GM12878 (cell line): ENCODE measurements around the gene MED6. TPM values are rescaled to one million over a fixed set of nuclear protein-coding genes. Genes with fewer than 3 reads are reported as not detected.
A peak's percentile ranks its signal among the peaks of the same experiment; 100 is the strongest.

Experiments used
- BMI1 ChIP-seq: fragments of 450-650 bp; IDR thresholded peaks from 2 replicates; pipeline ENCODE4 v1.6.1; 2016; ENCODE audit warnings: mild to moderate bottlenecking, moderate library complexity, borderline replicate concordance
- NBN ChIP-seq: fragments of 450-650 bp; IDR thresholded peaks from 2 replicates; pipeline ENCODE4 v1.6.1; 2016
- NR2F1 ChIP-seq: fragments of 450-650 bp; conservative IDR thresholded peaks from 2 replicates; pipeline ENCODE4 v1.6.1; 2017; ENCODE audit warnings: mild to moderate bottlenecking
- POLR2A ChIP-seq: IDR thresholded peaks from 2 replicates; pipeline ENCODE4 v1.6.1; 2011; ENCODE audit warnings: low read depth, mild to moderate bottlenecking, low read length
- RB1 ChIP-seq: fragments of 450-650 bp; formaldehyde crosslinking; IDR thresholded peaks from 2 replicates; pipeline ENCODE4 v1.6.1; 2017; ENCODE audit warnings: mild to moderate bottlenecking, borderline replicate concordance
- SP1 ChIP-seq: IDR thresholded peaks from one replicate; pipeline ENCODE4 v1.6.1; 2011; ENCODE audit warnings: low read depth, low read length
- SPI1 ChIP-seq: IDR thresholded peaks from 2 replicates; pipeline ENCODE4 v1.6.1; 2011; ENCODE audit warnings: low read depth, mild to moderate bottlenecking, low read length, moderate library complexity, borderline replicate concordance; ENCODE audit not compliant: insufficient read depth
- STAT1 ChIP-seq: fragments of 450-650 bp; conservative IDR thresholded peaks from 2 replicates; pipeline ENCODE4 v1.6.1; 2014; ENCODE audit warnings: antibody characterized with exemption, mild to moderate bottlenecking
- TCF12 ChIP-seq: IDR thresholded peaks from 2 replicates; pipeline ENCODE4 v1.6.1; 2011; ENCODE audit warnings: low read depth, mild to moderate bottlenecking, low read length
- ZSCAN29 ChIP-seq: fragments of 450-650 bp; IDR thresholded peaks from 2 replicates; pipeline ENCODE4 v1.6.1; 2017; ENCODE audit warnings: mild to moderate bottlenecking, moderate library complexity
- polyA plus RNA-seq, 11 experiments: library from polyadenylated mRNA; depleted of rRNA in 4 of 11; unstranded in 6 of 11; stranded (reverse) in 5 of 11; fragments of >200 nt; fragmentation: Nextera tagmentation in 4 of 11; fragmentation: Illumina TruSeq in 1 of 11; extraction: Ambion mirVana in 4 of 11; extraction: Trizol in 1 of 11; gene quantifications; 1 replicate in 1 of 11; 2 replicates in 10 of 11; pipeline versions ENCODE4 v1.2.1 to v1.2.3, GENCODE V29; 2011 to 2016; ENCODE audit warnings: inconsistent platforms in 2 of 11, missing spikeins in 2 of 11, low read depth in 1 of 11
- total RNA-seq, 4 experiments: library from RNA; depleted of rRNA in 3 of 4; stranded (reverse); fragments of >200 nt in 3 of 4; fragmentation: Illumina TruSeq in 1 of 4; extraction: Trizol in 1 of 4; gene quantifications; 2 replicates each; pipeline versions ENCODE4 v1.2.1 to v1.2.3, GENCODE V29; 2013 to 2021
- TF ChIP-seq, protein P1 (sequence below): IDR thresholded peaks from 2 replicates; pipeline ENCODE4 v1.6.1; 2012; ENCODE audit warnings: low read depth, low read length, improper control_type of control experiment
- TF ChIP-seq, protein P2 (sequence below): fragments of 450-650 bp; IDR thresholded peaks from 2 replicates; pipeline ENCODE4 v1.6.1; 2017; ENCODE audit warnings: mild to moderate bottlenecking, moderate library complexity
- TF ChIP-seq, protein P3 (sequence below): IDR thresholded peaks from 2 replicates; pipeline ENCODE4 v1.6.1; 2011; ENCODE audit warnings: low read depth, mild to moderate bottlenecking, low read length, moderate library complexity, borderline replicate concordance; ENCODE audit errors: extremely low read depth
- TF ChIP-seq, protein P4 (sequence below): fragments of 450-650 bp; IDR thresholded peaks from 2 replicates; pipeline ENCODE4 v1.6.1; 2017; ENCODE audit warnings: low read depth, mild to moderate bottlenecking, moderate library complexity
- TF ChIP-seq, protein P5 (sequence below): fragments of 450-650 bp; IDR thresholded peaks from 2 replicates; pipeline ENCODE4 v1.6.1; 2017; ENCODE audit warnings: borderline replicate concordance
- TF ChIP-seq, protein P6 (sequence below): fragments of 450-650 bp; IDR thresholded peaks from 2 replicates; pipeline ENCODE4 v1.6.1; 2018; ENCODE audit warnings: mild to moderate bottlenecking, low read depth, moderate library complexity; ENCODE audit not compliant: partially characterized antibody

Gene MED6
- total and polyA plus RNA-seq, 10 of the 15 experiments (the other 5 are each of a cell fraction or from before 2014, with no cell fraction given) = 29.2 to 74.9 (median 46.2) TPM

DNA sequence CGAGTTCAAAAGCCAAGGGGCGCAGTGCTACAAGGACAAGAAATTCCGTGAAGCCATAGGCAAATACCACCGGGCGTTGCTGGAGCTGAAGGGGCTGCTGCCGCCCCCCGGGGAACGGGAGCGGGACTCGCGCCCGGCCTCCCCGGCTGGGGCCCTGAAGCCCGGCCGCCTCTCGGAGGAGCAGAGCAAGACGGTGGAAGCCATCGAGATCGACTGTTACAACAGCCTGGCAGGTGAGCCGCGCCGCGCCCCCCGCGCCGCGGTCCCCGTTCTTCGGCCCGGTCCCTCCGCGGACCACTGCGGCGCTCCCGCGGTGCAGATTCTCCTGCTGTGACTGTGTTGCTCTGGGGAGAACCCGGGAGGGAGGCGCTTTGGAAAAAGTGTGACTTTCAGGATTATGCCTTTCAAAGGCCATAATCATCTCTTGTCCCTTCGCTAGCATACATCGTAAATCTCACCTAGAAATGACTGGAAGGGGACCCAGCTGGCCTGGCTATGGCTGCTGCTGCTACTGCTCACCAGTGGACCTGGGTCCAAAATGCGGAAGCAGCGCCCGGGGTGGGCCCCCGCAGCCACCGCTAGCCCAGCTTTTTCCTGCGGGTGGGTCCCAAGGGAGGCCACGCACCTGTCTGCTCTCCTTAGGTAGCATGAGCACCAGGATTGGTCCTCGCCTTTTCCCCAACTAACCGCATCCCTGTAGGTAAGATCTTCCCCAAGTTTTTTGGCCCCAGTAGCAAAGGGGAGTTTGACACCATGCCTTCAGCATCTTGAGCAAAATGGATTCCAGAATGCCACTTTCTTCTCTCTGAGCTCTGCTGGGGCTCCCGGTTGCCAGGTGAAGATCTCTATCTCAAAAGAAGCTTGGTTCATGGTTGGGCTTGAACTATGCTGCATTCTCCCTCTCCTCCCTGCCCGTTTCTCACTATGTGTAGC lies 42.1 kb upstream of the MED6 start (continued):
- TF ChIP-seq SPI1 (peak; percentile 81), RB1 (no peak), POLR2A (peak; percentile 71), BMI1 (no peak), ZSCAN29 (0 out of 2 replicates have a peak, but pooled peaks have one; percentile 53), NR2F1 (no peak), STAT1 (no peak), SP1 (no peak), TCF12 (peak; percentile 77; the same call in 1 of the 2 replicates), NBN (0 out of 2 replicates have a peak, but pooled peaks have one; percentile 26)
- TF ChIP-seq, protein P1, sequence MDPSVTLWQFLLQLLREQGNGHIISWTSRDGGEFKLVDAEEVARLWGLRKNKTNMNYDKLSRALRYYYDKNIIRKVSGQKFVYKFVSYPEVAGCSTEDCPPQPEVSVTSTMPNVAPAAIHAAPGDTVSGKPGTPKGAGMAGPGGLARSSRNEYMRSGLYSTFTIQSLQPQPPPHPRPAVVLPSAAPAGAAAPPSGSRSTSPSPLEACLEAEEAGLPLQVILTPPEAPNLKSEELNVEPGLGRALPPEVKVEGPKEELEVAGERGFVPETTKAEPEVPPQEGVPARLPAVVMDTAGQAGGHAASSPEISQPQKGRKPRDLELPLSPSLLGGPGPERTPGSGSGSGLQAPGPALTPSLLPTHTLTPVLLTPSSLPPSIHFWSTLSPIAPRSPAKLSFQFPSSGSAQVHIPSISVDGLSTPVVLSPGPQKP = peak; percentile 15; the same call in 1 of the 2 replicates
- TF ChIP-seq, protein P2, sequence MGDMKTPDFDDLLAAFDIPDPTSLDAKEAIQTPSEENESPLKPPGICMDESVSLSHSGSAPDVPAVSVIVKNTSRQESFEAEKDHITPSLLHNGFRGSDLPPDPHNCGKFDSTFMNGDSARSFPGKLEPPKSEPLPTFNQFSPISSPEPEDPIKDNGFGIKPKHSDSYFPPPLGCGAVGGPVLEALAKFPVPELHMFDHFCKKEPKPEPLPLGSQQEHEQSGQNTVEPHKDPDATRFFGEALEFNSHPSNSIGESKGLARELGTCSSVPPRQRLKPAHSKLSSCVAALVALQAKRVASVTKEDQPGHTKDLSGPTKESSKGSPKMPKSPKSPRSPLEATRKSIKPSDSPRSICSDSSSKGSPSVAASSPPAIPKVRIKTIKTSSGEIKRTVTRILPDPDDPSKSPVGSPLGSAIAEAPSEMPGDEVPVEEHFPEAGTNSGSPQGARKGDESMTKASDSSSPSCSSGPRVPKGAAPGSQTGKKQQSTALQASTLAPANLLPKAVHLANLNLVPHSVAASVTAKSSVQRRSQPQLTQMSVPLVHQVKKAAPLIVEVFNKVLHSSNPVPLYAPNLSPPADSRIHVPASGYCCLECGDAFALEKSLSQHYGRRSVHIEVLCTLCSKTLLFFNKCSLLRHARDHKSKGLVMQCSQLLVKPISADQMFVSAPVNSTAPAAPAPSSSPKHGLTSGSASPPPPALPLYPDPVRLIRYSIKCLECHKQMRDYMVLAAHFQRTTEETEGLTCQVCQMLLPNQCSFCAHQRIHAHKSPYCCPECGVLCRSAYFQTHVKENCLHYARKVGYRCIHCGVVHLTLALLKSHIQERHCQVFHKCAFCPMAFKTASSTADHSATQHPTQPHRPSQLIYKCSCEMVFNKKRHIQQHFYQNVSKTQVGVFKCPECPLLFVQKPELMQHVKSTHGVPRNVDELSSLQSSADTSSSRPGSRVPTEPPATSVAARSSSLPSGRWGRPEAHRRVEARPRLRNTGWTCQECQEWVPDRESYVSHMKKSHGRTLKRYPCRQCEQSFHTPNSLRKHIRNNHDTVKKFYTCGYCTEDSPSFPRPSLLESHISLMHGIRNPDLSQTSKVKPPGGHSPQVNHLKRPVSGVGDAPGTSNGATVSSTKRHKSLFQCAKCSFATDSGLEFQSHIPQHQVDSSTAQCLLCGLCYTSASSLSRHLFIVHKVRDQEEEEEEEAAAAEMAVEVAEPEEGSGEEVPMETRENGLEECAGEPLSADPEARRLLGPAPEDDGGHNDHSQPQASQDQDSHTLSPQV = peak; percentile 20; the same call in 1 of the 2 replicates
- TF ChIP-seq, protein P3, sequence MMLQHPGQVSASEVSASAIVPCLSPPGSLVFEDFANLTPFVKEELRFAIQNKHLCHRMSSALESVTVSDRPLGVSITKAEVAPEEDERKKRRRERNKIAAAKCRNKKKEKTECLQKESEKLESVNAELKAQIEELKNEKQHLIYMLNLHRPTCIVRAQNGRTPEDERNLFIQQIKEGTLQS = no peak
- TF ChIP-seq, protein P4, sequence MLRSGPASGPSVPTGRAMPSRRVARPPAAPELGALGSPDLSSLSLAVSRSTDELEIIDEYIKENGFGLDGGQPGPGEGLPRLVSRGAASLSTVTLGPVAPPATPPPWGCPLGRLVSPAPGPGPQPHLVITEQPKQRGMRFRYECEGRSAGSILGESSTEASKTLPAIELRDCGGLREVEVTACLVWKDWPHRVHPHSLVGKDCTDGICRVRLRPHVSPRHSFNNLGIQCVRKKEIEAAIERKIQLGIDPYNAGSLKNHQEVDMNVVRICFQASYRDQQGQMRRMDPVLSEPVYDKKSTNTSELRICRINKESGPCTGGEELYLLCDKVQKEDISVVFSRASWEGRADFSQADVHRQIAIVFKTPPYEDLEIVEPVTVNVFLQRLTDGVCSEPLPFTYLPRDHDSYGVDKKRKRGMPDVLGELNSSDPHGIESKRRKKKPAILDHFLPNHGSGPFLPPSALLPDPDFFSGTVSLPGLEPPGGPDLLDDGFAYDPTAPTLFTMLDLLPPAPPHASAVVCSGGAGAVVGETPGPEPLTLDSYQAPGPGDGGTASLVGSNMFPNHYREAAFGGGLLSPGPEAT = peak; percentile 53; the same call in 1 of the 2 replicates
- TF ChIP-seq, protein P5, sequence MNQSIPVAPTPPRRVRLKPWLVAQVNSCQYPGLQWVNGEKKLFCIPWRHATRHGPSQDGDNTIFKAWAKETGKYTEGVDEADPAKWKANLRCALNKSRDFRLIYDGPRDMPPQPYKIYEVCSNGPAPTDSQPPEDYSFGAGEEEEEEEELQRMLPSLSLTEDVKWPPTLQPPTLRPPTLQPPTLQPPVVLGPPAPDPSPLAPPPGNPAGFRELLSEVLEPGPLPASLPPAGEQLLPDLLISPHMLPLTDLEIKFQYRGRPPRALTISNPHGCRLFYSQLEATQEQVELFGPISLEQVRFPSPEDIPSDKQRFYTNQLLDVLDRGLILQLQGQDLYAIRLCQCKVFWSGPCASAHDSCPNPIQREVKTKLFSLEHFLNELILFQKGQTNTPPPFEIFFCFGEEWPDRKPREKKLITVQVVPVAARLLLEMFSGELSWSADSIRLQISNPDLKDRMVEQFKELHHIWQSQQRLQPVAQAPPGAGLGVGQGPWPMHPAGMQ = peak; percentile 70; the same call in 1 of the 2 replicates
- TF ChIP-seq, protein P6, sequence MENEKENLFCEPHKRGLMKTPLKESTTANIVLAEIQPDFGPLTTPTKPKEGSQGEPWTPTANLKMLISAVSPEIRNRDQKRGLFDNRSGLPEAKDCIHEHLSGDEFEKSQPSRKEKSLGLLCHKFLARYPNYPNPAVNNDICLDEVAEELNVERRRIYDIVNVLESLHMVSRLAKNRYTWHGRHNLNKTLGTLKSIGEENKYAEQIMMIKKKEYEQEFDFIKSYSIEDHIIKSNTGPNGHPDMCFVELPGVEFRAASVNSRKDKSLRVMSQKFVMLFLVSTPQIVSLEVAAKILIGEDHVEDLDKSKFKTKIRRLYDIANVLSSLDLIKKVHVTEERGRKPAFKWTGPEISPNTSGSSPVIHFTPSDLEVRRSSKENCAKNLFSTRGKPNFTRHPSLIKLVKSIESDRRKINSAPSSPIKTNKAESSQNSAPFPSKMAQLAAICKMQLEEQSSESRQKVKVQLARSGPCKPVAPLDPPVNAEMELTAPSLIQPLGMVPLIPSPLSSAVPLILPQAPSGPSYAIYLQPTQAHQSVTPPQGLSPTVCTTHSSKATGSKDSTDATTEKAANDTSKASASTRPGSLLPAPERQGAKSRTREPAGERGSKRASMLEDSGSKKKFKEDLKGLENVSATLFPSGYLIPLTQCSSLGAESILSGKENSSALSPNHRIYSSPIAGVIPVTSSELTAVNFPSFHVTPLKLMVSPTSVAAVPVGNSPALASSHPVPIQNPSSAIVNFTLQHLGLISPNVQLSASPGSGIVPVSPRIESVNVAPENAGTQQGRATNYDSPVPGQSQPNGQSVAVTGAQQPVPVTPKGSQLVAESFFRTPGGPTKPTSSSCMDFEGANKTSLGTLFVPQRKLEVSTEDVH = no peak
